GM19099 (cell line): Measurements from ENCODE around the gene ZNF668.

Source experiments
- POLR2A ChIP-seq: IDR thresholded peaks from 3 replicates; pipeline ENCODE4 v1.6.1; 2011; ENCODE audit warnings: low read depth; ENCODE audit not compliant: insufficient read length; ENCODE audit errors: extremely low read depth

Gene ZNF668

GRCh38 chr16:31108035-31108793, 34.2 kb upstream of the ZNF668 start, which contains the start of gene BCKDK:
Gene BCKDK, plus strand, starts transcription at chr16:31108386. Its CDS starts 838 bp downstream, at chr16:31109224.
- TF ChIP-seq POLR2A, result peak; percentile 58

GRCh38 chr16:31107465-31107867, 33.4 kb upstream of the ZNF668 start:
- TF ChIP-seq POLR2A, result no peak

DNA sequence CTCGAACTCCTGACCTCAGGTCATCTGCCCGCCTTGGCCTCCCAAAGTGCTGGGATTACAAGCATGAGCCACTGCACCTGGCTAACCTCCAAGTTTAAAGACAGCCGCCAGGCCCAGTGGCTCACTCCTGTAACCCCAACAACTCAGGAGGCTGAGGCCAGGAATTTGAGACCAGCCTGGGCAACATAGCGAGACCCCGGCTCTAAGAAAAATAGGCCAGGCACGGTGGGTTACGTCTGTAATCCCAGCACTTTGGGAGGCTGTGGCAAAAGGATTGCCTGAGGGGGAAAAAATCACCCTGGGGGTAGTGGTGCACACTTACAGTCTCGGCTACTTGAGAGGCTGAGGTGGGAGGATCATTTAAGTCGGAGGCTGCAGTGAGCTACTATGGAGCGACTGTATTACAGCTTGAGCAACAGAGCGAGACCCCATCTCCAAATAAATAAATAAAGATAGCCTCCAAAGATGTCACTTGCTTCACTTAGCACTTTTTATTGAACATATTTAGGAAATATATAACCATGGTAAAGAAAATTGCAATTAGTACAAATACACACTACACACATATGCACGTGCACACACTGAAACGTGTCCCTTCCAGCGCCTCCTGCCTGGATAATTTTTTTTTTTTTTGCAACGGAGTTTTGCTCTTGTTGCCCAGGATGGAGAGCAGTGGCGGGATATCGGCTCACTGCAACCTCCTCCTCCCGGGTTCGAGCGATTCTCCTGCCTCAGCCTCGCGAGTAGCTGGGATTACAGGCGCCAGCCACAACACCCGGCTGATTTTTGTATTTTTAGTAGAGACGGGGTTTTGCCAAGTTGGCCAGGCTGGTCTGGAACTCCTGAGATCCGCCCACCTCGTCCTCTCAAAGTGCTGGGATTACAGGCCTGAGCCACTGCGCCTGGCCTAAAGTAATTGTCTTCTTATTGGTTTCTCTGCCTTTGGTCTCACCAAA, 32.7 kb upstream of the ZNF668 start:
- no peak for TF ChIP-seq POLR2A

- no peak for TF ChIP-seq POLR2A
These were observed 31.7 kb upstream of the ZNF668 start for GRCh38 chr16:31105677-31106213.

DNA sequence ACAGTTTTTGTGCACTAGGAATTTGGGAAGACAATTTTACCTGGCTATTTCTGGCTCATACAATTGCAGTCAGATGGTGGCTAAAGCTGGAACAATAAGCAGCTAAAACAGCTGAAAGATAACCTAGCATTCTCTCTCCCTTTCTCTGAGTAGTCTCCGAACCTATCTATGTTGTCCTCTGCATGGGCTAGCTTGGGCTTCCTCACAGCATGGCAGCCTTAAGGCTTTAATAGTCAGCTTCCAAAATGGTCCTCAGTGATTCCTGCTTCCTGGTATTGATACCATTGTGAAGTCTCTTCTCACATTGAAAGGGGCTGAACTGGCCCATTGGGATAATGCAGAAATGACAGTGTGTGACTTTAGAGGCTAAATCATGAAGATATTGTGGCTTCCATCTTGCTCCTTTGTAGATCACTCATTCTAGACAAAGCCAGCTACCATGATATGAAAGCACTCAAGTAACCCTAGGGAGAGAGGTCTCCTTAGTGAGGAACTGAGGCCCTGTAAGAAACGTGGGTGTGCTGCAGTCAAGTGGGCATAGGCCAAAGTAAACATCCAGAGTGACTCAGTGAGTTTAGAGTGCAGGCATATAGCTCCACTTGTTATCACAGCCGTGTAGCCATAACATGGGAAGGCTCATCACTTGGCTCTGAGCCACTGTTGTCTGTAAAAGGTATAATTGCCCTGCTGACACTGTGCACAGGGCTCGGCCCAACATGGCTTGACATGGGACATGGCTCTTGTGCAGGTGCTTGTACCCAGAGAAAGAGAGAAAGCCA, 26.0 kb upstream of the ZNF668 start:
- no peak for TF ChIP-seq POLR2A

DNA sequence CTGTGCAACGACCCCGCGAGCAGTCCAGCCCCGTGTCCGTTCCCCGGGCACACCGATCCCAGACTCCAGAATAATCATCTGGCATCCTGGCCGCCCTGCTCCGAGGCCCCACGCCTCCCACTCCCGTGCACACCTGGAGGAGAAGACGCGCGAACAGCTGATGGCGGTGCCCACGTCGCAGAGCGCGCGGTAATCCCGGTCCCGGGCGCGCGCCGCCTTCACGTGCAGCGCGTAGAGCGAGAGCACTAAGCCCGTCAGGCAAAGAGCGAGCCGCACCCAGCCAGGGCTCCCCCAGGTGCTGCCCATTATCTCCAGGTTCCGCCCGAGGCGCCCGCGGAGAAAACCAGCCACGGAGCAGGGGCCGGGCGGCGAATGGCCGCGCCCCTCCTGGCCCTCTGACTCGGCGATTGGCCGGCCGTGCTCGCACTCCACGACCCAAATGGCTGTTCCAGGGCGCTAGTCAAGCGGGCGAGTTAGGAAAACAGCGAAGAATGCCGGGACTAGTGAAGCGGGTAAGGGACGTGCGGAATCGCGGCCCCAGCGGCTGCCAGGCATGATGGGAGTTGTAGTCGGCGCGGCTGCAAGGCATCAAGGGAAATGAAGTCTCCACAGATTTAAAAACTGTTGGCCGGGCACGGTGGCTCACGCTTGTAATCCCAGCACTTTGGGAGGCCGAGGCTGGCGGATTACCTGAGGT, 20.5 kb upstream of the ZNF668 start, which contains the start of gene VKORC1:
VKORC1 (minus strand) TSS at position 374 of the 697 bp plus-strand sequence; CDS start at position 306, 68 bp downstream.
- peak; percentile 63 for TF ChIP-seq POLR2A

- TF ChIP-seq POLR2A, result no peak
These were observed 20.0 kb upstream of the ZNF668 start for GRCh38 chr16:31094088-31094423.

GRCh38 chr16:31093132-31093703, 19.2 kb upstream of the ZNF668 start:
- TF ChIP-seq POLR2A, result no peak

- no peak for TF ChIP-seq POLR2A
These were observed 18.3 kb upstream of the ZNF668 start for GRCh38 chr16:31092330-31092729.

GRCh38 chr16:31090540-31090939, 16.5 kb upstream of the ZNF668 start:
- TF ChIP-seq POLR2A, result no peak

DNA sequence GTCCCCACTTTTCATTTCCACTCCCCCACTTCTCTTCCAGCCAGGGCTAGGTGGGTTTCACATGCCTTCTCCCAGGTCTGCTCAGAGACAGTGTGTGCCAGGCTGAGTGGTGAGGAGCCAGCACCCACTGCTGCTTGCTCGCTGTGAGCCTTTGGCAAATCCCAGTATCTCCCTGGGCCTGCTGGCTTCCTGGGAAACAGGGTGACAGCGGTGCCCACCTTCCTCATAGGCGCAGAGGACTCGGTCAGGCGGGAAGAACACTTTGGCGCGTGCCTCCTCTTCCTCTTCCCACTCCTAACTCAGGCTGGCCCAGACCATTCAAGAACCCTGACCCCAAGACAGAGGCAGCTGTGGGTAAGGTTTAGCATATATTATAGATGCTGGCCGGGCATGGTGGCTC, 15.2 kb upstream of the ZNF668 start:
- TF ChIP-seq POLR2A, result no peak

GRCh38 chr16:31088459-31089183, 14.6 kb upstream of the ZNF668 start, which contains the start of gene PRSS53:
Gene PRSS53, minus strand, starts transcription at chr16:31088943. Its CDS starts 134 bp downstream, at chr16:31088809.
- no peak for TF ChIP-seq POLR2A

GRCh38 chr16:31087971-31088370, 13.9 kb upstream of the ZNF668 start:
- TF ChIP-seq POLR2A, result no peak
